Breast epithelium (tissue), 3 donors: ENCODE measurements around the gene DLGAP3.

ENCODE experiments used
- CTCF ChIP-seq, 3 donors: fragments of 450-650 bp; IDR thresholded peaks; one replicate each; pipeline ENCODE4 v1.5.1; 2016 to 2017; ENCODE audit warnings: antibody characterized with exemption in 3 of 3, mild to moderate bottlenecking in 3 of 3, moderate library complexity in 3 of 3
- POLR2A ChIP-seq: fragments of 450-650 bp; IDR thresholded peaks from one replicate; pipeline ENCODE4 v1.6.1; 2016; ENCODE audit warnings: antibody characterized with exemption, mild to moderate bottlenecking, moderate library complexity
- POLR2AphosphoS5 ChIP-seq, 3 donors: sonication (generic); formaldehyde crosslinking; IDR thresholded peaks; one replicate each; pipeline ENCODE4 v1.6.1; 2017; ENCODE audit warnings: antibody characterized with exemption in 3 of 3

DNA sequence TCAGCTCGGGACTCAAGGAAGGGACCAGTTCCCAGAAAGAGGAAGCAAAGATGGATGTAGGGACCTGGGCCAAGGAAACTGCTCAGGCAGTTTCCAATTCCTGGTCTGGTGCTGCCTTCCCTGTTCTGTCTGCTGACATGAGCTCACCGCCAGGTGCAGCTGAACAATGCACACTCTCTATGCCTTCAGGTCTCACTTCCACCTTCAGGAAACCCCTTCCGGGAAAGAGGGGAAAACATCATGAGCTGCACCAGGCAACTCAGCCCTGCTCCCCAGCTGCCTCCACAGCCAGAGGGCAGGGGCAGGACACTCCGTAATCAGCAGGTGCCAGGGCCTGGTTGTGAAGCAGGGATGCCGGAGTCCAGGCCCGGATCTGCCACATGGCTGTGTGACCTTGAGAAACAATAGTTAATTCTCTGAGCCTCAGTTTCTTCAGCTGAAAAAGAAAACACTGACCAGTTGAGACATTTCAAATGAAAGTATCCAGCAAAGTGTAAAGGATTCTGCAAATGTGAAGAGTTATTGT, 97.7 kb downstream of the DLGAP3 start:
- TF ChIP-seq CTCF (IDR thresholded peaks at IDR 0.05) (no peak), POLR2AphosphoS5 (IDR thresholded peaks at IDR 0.05) (no peak), POLR2A (no peak)
